Measurements from ENCODE around the gene ENO3.

GRCh38 chr17:4978726-4979125, 27.8 kb downstream of the ENO3 start:
- TF ChIP-seq CTCF (IDR thresholded peaks at IDR 0.05; ENCODE audit: low read depth, low read length, poor library complexity, severe bottlenecking), result no peak
- no peak for TF ChIP-seq EZH2phosphoT487 (IDR thresholded peaks at IDR 0.05; ENCODE audit: borderline replicate concordance, low read length)
